Epithelial cell of umbilical artery (primary cell): Measurements from ENCODE around the gene NTMT2. TPM values are rescaled to one million over a fixed set of nuclear protein-coding genes. Genes with fewer than 3 reads are reported as not detected.

Experiments
- total RNA-seq: library from RNA; depleted of rRNA; stranded (reverse); fragments of >200 nt; gene quantifications from 2 replicates; pipeline ENCODE4 v1.2.3, GENCODE V29; 2014

NTMT2 gene
- not detected in 2 replicates for total RNA-seq

GRCh38 chr1:170145770-170146676 lies at the start of gene NTMT2:
Gene NTMT2, plus strand, starts transcription at chr1:170145959. Its CDS starts 149 bp downstream, at chr1:170146108.

Other genes with a start within 250 kb of the NTMT2 start
- 17.6 and 18.5 TPM in 2 replicates for gene KIFAP3, start 71.3 kb upstream of the NTMT2 start, total RNA-seq